GM18502 (cell line): ENCODE data around the gene SENP6.
A peak's percentile ranks its signal among the peaks of the same experiment; 100 is the strongest.
"Not testable (repeated sequence)": the region's sequence is repeated elsewhere in the genome, so short reads cannot be mapped to it uniquely, and the experiment has no call there.

Source experiments
- ATAC-seq: cut with Tn5 transposase; IDR thresholded peaks from one replicate; pipeline ENCODE4 v1.9.1; 2021; ENCODE audit warnings: mild to moderate bottlenecking; ENCODE audit not compliant: unreplicated experiment, poor library complexity

Gene SENP6

DNA sequence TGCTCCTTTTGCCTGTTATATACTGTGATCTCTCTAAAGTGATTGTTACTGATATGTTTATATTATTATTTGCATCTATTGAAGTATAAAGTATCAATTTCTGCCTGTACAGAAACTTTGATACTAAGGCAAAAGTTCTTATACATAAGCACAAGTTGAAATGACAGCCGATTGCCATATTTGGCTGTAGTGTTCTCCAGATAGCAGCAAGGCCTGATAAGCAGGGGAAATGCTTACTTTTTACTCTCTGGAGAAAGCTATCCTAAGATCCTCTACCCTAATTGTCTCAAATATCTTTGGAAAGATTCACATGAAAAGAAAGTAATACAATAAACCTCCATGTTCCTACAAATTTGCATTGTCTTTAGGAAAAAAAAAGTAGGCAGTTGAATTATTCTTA, 31.4 kb downstream of the SENP6 start:
- ATAC-seq = no peak

DNA sequence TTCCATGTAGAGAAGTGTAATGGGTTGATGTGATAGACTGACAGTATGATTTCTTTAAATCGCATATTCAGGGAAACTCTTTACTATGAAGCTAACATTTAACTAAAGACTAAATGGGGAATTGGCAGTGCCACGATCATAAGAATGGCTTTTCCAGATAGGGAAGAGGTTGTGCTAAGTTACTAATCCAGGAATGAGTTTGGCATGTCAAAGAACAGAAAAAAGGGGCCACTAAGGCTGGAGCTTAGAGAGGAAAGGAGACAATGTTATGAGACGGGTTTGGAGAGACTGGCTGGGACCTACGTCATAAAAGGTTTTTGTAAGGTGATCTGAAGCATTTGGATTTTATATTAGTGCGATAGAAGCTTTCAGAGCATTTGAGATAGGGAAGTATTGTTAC, 40.6 kb downstream of the SENP6 start:
- no peak for ATAC-seq

DNA sequence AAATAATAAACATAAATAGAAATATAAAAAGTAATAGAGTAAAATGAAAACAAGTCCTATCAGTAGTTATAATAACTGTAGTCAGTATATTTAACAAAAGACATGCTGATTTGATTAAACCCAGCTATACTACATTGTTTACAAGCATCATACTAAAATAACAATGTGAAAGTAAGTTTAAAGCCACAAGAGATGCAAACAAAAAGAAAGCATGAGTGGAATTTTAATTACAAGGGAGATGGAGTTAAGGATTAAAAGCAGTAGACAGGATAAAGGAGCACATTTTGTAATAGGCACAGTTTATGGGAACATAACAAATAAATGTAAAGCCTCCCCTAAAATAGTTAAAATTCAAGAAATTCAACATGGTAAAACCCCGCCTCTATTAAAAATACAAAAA, 41.5 kb downstream of the SENP6 start:
- no peak for ATAC-seq

DNA sequence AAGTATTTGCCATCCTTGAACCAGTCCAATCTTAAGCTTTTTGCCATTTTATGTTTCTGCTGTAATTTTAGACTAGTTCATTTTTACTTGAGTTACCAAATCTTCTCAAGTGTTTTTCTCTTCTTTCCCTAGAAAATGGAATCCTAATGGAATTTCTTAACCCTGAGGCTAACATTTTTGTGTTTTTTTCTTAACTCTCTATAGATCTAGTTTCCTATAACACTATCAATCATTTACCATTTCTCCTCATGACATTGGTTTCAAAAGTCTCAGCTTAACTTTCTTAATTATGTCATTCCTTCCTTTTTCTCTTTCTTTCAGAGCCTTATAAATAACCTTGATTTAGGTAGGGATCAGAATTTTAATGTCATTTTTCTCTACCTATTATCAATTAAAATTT, 54.8 kb downstream of the SENP6 start:
- no peak for ATAC-seq

DNA sequence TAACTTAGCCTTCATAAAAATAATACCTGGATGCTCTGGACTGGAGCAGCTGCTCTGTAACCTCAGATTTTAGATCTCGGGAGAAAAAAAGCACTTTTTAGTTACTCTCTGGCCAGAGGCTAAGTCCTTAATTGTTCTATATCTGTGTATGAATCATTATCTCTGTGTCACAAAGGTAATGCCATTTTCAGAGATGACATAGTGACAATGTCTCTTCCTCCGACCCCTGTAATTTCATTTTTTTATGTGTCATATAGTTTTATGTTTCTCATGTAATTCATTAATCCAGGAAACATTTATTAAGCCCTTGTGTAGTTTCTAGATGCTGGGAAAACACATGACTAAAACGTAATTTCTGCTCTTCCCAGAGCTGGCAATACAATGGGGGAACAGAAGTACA, 55.6 kb downstream of the SENP6 start:
- ATAC-seq = no peak

DNA sequence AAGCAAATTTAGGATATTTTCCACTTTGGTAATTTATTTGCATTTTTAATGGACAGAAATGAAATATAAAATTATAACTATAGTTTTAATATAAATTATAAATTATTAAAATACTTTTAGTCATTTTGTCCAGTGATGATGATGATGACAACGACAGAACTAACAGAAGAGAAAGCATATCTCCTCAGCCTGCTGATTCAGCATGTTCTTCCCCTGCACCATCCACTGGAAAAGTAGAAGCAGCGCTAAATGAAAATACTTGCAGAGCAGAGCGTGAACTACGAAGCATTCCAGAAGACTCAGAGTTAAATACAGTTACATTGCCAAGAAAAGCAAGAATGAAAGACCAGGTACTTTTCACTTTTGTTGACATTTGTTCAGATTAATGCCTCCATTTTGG, 64.9 kb downstream of the SENP6 start:
- ATAC-seq = no peak

DNA sequence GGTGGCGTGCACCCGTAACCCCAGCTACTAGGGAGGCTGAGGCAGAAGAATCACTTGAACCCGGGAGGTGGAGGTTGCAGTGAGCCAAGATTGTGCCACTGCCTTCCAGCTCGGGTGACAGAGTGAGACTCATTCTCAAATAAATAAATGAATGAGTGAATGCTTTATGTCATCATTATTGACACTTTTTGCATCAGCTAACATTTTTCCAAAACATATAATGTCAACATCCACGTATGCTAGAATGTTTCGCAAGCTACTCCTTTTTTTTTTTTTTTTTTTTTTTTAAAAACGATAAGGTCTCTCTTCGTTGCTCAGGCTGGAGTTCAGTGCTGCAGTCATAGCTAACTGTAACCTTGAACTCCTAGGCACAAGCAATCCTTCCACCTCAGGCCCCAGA, 72.2 kb downstream of the SENP6 start:
- ATAC-seq = no peak

DNA sequence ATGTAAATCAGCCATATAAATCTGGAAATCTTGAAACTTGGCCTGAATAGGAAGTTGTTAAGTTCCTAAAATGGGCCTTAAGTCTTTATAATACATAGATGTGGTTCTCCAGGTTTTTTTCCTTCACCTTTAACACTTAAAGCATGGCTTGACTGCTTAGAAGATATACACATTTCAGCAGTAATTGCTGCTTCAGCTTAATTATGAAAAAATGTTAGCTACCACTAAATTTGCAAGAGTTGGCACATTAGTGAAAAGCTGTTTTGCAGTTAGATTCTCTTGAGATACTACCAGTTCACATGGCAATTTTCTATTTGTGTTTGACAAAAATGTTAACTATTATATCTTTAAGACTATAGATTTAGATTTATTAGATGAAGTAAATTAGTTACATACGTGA, 74.7 kb downstream of the SENP6 start:
- ATAC-seq = no peak

DNA sequence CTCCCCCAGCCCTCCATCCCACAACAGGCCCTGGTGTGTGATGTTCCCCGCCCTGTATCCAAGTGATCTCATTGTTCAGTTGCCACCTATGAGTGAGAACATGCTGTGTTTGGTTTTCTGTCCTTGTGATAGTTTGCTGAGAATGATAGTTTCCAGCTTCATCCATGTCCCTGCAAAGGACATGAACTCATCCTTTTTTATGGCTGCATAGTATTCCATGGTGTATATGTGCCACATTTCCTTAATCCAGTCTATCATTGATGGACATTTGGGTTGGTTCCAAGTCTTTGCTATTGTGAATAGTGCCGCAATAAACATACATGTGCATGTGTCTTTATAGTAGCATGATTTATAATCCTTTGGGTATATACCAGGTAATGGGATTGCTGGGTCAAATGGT, 80.9 kb downstream of the SENP6 start:
- ATAC-seq = not testable (repeated sequence)

DNA sequence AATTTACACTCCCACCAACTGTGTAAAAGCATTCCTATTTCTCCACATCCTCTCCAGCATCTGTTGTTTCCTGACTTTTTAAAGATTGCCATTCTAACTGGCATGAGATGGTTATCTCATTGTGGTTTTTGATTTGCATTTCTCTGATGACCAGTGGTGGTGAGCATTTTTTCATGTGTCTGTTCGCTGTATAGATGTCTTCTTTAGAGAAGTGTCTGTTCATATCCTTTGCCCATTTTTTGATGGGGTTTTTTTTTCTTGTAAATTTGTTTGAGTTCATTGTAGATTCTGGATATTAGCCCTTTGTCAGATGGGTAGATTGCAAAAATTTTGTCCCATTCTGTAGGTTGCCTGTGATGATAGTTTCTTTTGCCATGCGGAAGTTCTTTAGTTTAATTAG, 81.3 kb downstream of the SENP6 start:
- ATAC-seq = not testable (repeated sequence)

DNA sequence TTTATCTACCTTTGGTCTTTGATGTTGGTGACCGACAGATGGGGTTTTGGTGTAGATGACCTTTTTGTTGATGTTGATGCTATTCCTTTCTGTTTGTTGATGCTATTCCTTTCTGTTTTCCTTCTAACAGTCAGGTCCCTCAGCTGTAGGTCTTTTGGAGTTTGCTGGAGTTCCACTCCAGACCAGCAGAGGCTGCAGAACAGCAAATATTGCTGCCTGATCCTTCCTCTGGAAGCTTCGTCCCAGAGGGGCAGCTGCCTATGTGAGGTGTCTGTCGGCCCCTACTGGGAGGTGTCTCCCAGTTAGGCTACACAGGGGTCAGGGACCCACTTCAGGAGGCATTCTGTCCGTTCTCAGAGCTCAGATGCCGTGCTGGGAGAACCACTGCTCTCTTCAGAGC, 85.9 kb downstream of the SENP6 start:
- ATAC-seq = not testable (repeated sequence)

DNA sequence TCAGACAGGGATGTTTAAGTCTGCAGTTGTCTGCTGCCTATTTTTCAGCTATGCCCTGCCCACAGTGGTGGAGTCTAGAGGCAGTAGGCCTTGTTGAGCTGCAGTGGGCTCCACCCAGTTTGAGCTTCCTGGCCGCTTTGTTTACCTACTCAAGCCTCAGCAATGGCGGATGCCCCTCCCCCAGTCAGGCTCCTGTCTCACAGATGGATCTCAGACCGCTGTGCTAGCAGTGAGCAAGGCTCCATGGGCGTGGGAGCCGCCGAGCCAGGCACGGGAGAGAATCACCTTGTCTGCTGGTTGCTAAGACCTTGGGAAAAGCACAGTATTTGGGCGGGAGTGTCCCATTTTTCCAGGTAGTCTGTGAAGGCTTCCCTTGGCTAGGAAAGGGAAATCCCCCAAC, 86.3 kb downstream of the SENP6 start:
- not testable (repeated sequence) for ATAC-seq

DNA sequence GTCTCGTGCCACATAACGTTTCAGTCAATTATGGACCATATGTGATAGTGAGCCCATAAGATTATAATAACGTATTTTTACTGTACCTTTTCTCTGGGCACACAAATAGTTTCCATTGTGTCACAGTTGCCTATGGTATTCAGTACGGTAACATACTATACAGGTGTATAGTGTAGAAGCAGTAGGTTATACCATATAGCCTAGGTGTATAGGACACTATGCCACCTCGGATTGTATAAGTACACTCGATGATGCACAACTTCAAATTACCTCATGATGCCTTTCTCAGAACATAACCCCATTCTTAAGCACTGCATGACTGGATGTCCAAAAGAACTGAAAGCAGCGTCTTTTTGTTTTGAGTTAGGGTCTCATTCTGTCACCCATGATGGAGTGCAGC, 87.9 kb downstream of the SENP6 start:
- ATAC-seq = no peak

DNA sequence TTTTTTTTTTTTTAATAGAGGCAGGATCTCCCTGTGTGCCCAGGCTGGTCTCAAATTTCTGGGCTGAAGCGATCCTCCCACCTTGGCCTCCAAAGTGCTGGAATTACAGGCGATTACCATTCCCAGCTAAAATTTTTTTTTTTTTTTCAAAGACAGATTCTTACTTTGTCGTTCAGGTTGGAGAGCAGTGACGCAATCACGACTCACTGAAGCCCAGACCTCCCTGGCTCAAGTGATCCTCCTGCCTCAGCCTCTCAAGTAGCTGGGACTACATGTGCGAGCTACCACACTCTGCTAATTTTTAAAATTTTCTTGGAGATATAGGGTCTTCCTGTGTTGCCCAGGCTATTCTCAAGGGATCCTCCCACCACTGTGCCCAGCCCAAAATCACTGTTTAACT, 89.3 kb downstream of the SENP6 start:
- ATAC-seq = no peak

DNA sequence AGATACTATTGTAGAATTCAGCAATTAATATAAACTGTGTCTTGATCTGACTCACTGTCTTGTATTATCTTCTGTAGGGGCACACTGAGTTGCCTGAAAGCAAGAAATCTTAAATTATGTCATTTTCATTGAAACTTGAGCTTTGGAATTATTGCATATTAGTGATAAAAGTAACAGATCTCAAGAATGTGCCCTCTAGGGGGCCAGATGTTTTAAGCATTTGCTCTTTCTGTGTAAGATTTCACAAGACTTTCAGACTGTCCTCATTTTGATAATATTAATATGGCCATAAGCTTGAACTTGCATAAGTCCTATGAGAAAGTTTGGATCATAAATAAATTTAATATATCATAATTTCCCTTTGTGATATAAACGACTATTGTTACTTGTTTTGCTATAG, 91.9 kb downstream of the SENP6 start:
- no peak for ATAC-seq

DNA sequence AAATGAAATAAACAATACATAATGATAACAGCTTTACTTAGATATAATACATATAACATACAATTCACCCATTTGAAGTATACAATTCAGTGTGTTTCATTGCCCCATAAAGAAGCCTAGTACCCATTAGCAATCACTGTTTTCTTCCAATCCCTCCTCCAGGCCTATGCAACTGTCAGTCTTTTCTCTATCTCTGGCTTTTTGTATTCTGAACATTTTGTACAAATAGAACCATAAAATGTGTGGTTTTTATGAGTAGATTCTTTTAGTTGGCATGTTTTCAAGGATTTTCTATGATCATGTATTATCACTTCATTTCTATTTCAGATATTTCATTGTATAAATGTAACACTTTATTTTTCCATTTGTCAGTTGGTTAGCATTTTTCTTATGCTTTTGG, 92.7 kb downstream of the SENP6 start:
- no peak for ATAC-seq

DNA sequence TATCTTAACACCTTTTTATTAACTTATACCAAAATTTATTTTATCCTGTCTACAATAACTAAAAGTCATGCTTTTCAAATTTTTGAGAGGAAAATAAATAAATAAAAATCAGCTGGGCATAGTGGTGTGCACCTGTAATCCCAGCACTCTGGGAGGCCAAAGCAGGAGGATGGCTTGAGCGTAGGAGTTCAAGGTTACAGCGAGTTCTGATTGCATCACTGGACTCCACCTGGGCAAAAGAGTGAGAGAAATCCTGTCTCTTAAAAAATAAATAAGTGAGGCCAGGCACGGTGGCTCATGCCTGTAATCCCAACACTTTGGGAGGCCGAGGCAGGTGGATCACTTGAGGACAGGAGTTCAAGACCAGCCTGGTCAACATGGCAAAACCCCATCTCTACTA, 106.7 kb downstream of the SENP6 start:
- ATAC-seq = not testable (repeated sequence)

DNA sequence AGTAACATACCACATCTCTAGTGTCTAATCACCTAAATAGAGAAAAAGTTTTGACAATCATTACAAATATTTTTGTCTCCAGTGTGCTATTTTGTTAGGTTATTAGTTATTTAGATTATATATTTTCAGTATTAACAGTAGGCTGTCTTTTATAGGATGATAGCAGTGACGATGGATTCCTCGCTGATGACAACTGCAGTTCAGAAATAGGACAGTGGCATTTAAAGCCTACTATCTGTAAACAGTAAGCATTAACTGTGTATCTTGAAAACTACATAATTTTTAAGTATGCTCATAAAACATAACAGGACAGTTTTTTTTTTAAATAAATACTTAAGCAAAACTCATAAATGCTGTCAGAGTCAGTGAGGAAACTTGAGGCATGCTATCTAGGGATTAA, 109.5 kb downstream of the SENP6 start:
- no peak for ATAC-seq

DNA sequence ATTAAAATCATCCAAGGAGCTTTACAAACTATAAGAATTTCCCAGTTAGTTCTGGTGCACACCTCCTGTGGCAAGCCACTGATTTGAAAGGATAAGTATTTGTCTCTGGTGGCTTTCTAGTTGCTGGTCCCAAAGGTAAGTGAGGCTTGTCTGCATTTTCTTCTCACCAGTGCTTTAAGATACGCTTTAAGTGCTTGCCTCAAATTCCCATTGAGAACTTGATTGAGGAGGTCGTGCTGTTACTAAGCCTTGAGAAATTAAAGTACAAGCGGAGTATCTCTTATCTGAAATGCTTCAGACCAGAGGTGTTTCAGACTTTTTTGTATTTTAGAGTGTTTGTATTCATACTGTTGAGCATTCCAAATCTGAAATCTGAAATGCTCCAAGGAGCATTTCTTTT, 117.5 kb downstream of the SENP6 start:
- ATAC-seq = no peak

DNA sequence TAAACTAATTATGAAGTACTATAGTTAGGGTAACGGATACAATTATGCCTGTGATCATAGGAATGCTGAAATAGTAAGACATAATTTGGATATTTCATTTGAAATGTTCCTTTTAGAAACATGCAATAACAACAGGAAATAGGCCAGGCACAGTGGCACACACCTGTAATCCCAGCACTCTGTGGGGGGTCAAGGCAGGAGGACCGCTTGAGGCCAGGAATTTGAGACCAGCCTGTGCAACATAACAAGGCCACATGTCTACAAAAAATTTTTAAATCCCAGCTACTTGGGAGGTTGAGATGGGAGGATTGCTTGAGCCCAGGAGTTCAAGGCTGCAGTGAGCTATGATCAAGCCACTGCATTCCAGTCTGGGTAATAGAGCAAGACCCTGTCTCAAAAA, 121.7 kb downstream of the SENP6 start:
- ATAC-seq = no peak

DNA sequence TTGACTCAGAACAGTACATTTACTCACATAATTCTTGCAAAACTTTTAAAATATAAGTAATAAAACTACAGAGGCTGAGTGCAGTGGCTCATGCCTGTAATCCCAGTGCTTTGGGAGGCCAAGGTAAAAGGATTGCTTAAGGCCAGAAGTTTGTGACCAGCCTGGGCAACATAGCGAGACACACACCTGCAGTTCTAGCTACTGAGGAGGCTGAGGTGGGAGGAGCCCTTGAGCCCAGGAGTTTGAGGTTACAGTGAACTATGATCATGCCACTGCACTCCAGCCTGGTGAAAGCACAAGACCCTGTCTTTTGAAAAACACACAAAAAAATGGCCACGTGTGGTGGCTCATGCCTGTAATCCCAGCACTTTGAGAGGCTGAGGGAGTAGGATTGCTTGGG, 125.5 kb downstream of the SENP6 start:
- ATAC-seq = no peak

DNA sequence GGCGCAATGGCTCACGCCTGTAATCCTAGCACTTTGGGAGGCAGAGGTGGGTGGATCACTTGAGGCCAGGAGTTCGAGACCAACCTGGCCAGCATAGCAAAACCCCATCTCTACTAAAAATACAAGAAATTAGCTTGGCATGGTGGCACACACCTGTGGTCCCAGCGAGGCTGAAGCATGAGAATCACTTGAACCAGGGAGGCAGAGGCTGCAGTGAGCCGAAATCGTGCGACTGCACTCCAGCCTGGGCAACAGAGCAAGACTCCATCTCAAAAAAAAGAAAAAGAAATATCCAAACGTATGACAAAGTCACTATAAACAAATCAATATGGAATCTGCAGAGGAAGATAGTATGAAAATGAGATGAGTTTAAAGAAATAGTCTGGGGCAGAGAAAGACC, 129.3 kb downstream of the SENP6 start:
- not testable (repeated sequence) for ATAC-seq

DNA sequence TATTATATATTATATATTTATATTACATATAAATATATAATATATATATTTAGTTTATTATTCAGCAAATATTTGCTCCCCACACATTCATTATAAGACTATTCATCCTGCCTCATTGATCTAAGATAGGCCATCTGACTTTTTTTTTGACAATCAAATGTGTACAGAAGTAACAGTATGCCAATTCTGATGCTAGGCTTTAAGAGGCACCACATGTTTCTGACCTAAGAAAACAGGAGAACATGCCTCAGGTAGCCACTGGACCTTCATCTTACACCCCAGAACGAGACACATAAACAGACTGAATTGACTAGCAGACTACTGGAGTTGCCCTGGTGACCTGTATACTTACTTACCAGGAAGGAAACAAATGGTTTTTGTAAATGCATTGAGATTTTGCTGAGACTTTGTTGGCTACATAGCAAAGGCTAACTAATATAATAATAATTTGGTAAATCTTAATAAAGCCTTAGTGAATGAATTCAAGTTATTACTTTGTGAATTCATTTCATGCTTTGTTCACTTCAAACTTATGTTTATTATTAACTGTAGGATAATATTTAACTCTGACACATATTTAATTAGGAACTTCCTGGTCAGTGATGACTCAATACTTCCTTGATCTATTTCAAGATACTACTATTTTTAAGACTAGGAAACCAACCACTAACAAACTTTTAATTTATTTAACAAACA, 134.0 kb downstream of the SENP6 start:
- peak; percentile 87 for ATAC-seq
